ENCODE measurements around the gene GAREM1. TPM values are rescaled to one million over a fixed set of nuclear protein-coding genes. Genes with fewer than 3 reads are reported as not detected.

The GAREM1 gene
- total RNA-seq, 1 donor from 2014 or later = 8.6 TPM

DNA sequence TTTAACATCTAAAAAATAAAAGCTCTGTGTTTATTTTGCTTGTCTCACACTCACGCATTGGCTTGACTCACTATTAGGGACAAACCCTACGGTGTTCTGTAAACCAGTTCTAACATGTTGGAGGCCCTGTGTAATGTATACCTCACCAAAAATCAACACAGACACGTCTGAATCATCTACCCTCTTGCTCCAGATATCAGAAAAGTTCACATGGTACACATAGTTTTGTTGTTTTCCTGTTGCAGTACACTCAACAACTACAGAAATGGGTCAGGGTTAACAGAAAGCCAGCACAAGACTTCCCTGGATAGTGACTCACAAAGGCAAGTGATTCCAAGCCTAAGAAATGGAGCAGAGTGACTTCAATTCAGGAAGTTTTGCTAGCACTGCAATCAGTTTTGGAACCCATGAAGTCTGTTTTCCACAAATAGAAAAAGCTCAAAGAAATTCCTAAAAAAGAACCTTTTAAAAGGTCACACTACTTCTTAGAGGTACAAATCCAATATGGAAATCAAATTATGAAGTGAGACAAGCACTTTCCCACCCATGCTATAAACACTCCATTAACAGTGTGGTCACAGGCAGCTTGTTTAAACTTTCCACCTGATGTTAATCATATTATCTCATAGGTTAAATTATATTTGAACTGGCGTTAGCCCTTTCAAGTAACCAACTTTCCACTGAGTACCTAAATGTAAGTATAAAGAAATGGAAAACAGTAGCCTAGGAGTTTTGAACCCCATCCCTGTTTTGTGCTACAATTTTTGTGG is 87.4 kb downstream of the GAREM1 start:
- H3K4me1 ChIP-seq = peaks cover 52% of the 10 kb centered on the region
- TF ChIP-seq, protein P1, sequence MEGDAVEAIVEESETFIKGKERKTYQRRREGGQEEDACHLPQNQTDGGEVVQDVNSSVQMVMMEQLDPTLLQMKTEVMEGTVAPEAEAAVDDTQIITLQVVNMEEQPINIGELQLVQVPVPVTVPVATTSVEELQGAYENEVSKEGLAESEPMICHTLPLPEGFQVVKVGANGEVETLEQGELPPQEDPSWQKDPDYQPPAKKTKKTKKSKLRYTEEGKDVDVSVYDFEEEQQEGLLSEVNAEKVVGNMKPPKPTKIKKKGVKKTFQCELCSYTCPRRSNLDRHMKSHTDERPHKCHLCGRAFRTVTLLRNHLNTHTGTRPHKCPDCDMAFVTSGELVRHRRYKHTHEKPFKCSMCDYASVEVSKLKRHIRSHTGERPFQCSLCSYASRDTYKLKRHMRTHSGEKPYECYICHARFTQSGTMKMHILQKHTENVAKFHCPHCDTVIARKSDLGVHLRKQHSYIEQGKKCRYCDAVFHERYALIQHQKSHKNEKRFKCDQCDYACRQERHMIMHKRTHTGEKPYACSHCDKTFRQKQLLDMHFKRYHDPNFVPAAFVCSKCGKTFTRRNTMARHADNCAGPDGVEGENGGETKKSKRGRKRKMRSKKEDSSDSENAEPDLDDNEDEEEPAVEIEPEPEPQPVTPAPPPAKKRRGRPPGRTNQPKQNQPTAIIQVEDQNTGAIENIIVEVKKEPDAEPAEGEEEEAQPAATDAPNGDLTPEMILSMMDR (IDR thresholded peaks at IDR 0.05; ENCODE audit: borderline replicate concordance) = no peak
- no peaks in the 10 kb centered on the region for H3K9me3 ChIP-seq (replicated peaks)
- intact Hi-C loops (cut with micrococcal nuclease) = no loop called here
- no peak for DNase-seq
- H3K27me3 ChIP-seq (ENCODE audit: low read depth) = no peaks in the 10 kb centered on the region
- no peaks in the 10 kb centered on the region for H3K36me3 ChIP-seq
- H3K4me3 ChIP-seq = no peak overlapping the region
- peak overlapping the region; percentile 59 for H3K27ac ChIP-seq (replicated peaks)

DNA sequence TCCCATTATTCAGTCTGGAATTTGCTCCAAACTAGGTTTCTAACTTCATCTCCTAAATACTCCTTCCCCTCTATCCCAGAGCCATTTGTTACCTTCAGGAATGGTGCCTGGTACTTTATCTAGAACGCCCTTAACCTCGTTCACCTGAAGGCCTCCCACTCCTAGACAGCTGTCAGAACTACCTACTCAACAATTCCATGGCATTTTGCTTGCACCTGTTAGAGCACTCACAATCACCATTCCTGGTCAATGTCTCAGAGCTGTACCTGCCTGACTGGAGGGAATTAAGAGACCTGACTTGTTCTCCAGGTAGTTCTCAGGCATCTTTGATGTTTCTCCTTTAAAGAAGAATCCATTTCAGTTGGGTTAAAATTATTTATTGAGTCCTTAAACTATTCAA is 88.9 kb downstream of the GAREM1 start:
- intact Hi-C loops (cut with micrococcal nuclease) = no loop called here
- Histone ChIP-seq H3K9me3 (replicated peaks) (no peaks in the 10 kb centered on the region), H3K27ac (replicated peaks) (no peak overlapping the region), H3K27me3 (ENCODE audit: low read depth) (no peaks in the 10 kb centered on the region), H3K36me3 (no peaks in the 10 kb centered on the region), H3K4me3 (no peak overlapping the region), H3K4me1 (peaks cover 53% of the 10 kb centered on the region)
- TF ChIP-seq, protein P1 (IDR thresholded peaks at IDR 0.05; ENCODE audit: borderline replicate concordance) = no peak
- DNase-seq = no peak

DNA sequence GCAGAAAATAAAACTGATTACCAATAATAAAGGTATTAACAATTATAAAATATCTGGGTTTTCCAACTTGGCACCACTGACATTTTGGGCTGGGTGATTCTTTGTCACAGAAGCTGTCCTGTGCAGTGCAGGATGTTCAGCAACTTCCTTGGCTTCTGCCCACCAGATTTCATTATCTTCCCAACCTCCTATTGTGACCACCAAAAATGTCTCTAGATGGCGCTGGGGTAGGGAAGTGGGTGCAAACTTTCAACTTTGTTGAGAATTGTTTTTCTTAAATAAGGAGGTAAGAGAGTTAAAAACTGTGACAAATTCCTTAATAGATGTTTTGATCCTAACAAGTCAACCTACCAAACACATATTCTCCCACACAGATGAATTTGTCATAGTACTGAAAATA is 90.1 kb downstream of the GAREM1 start:
- Histone ChIP-seq H3K4me3 (no peak overlapping the region), H3K27ac (replicated peaks) (no peak overlapping the region), H3K4me1 (peaks cover 46% of the 10 kb centered on the region), H3K36me3 (no peaks in the 10 kb centered on the region), H3K9me3 (replicated peaks) (no peaks in the 10 kb centered on the region), H3K27me3 (ENCODE audit: low read depth) (no peaks in the 10 kb centered on the region)
- DNase-seq = no peak
- intact Hi-C loops (cut with micrococcal nuclease) = no loop called here
- TF ChIP-seq, protein P1 (IDR thresholded peaks at IDR 0.05; ENCODE audit: borderline replicate concordance) = no peak

DNA sequence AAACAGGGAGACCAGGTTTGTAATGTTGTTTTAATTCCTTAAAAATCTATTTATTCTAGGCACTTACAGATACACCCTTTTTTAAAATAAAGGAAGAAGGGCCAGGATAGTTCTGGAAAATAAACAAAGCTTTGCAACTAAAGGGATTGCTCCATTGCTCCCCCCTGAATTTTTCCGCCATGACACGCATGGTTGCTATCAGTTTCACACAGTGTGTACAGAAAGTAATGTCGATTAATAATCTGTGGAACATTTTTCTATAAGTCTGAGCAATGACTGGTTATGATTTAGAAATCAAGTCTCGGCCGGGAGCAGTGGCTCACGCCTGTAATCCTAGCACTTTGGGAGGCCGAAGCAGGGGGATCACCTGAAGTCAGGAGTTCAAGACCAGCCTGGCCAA is 90.8 kb downstream of the GAREM1 start:
- H3K36me3 ChIP-seq = no peaks in the 10 kb centered on the region
- no peak overlapping the region for H3K27ac ChIP-seq (replicated peaks)
- intact Hi-C loops (cut with micrococcal nuclease) = no loop called here
- H3K9me3 ChIP-seq (replicated peaks) = no peaks in the 10 kb centered on the region
- no peak for DNase-seq
- TF ChIP-seq, protein P1 (IDR thresholded peaks at IDR 0.05; ENCODE audit: borderline replicate concordance) = no peak
- no peaks in the 10 kb centered on the region for H3K27me3 ChIP-seq (ENCODE audit: low read depth)
- H3K4me1 ChIP-seq = peaks cover 46% of the 10 kb centered on the region
- H3K4me3 ChIP-seq = no peak overlapping the region

DNA sequence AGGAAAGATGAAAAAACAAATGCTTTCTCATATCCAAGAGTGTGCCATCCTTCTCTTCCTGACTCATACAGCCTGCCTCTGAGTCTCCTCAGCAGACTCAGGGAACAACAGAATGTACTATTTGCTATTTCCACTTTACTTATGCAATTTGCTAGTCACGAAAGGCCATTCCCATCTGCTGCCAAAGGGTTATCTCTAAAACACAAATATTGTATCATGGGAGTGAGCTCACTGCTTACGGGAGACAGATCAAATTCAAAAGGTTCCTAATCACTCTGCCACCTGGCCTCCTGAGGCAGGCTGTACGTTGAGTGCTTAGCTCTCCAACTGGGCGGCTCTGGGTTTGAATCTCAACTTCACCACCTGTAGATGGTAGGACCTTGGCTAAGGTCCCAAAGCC is 92.0 kb downstream of the GAREM1 start:
- H3K27ac ChIP-seq (replicated peaks) = peak overlapping the region; percentile 58
- peaks cover 49% of the 10 kb centered on the region for H3K4me1 ChIP-seq

More for the DNA sequence above, 92.0 kb downstream of the GAREM1 start:
- DNase-seq = no peak
- H3K27me3 ChIP-seq (ENCODE audit: low read depth) = no peaks in the 10 kb centered on the region
- no peaks in the 10 kb centered on the region for H3K36me3 ChIP-seq
- H3K9me3 ChIP-seq (replicated peaks) = no peaks in the 10 kb centered on the region
- TF ChIP-seq, protein P1 (IDR thresholded peaks at IDR 0.05; ENCODE audit: borderline replicate concordance) = no peak
- intact Hi-C loops (cut with micrococcal nuclease) = no loop called here
- no peak overlapping the region for H3K4me3 ChIP-seq

All from left ventricle myocardium inferior (tissue), 1 donor.